T47D (cell line): ENCODE results near the gene PAFAH2.

Experiments
- DNase-seq, 2 experiments: peaks; one replicate each; pipeline versions ENCODE4 v3.0.0 to v3.0.0-alpha.2; 2011 to 2012; ENCODE audit warnings: low read depth in 1 of 2, low spot score in 1 of 2
- JUND ChIP-seq: IDR thresholded peaks from 2 replicates; pipeline ENCODE4 v1.6.1; 2012; ENCODE audit warnings: low read depth
- in situ Hi-C: cut with HindIII; loops from 2 replicates; pipeline ENCODE4 v1.10.0; 2016; ENCODE audit warnings: low sequenced_read_pairs, low pct_unique_long_range_greater_than_20kb

Gene PAFAH2

DNA sequence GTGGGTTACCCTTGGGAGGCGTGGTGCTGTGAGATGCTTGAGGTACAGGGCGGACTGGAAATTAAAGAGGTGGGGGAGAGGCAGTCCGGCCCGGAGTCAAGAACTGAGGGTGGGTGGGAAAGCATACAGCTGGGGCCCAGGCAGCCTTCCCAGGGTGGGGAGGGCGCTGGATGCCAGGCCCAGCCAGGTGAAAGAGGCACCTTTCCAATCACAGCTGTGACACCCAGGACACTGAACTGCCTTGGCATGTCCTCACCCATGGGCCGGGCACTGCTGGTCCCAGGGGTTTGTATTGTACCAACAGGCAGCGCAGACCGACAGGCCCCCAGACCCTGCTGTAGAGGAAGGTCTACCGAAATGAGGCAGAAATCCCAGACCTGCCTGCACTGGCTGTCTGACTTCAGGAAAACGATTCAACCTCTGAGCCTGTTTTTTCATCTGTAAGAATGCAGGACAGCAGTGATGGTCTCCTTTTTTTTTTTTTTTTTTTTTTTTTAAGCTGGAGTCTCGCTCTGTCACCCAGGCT, 39.0 kb upstream of the PAFAH2 start:
- no peak for TF ChIP-seq JUND
- in situ Hi-C loops, result no loop called here
- DNase-seq, result no peak

DNA sequence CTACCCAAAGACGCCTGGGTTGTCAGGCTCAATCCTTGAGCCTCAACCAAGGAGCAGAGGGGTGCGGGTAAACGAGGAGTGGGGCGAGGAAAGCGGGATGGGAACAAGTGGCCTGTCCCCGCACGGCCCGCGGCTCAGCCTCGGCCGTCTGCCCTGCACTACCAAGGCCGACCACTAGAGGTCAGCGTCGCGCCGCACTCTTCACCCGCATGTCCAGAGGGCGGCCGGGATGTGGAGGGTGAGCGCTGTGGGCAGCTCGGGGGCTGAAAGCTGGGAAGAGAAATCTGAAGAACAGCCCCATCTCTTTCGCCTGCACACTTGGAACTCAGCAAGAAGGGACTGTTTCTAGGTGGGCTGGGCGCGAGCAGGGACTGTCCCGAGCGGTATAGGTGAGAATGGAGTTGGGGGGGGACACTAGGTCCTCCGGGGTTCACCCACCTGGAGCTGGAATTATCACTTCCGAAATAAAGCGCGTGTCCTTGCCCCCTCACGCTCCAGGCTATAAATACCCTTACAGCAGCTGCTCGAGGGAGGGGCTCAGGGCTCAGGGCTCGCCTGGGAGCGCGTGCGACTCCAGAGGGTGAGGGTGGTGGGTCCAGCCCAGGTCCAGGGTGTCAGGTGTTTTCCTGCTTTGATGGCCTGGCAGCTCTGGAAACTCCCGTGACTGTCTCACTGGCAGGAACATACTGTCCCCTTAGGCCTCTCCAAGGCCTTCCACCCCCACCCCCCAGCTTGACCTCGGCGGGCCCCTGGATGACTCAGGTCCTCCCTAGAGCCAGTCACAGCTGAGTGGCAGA, 38.3 kb upstream of the PAFAH2 start:
- no peak for TF ChIP-seq JUND
- peak; percentile 72 to 74 for DNase-seq
- in situ Hi-C loops, result no loop called here

DNA sequence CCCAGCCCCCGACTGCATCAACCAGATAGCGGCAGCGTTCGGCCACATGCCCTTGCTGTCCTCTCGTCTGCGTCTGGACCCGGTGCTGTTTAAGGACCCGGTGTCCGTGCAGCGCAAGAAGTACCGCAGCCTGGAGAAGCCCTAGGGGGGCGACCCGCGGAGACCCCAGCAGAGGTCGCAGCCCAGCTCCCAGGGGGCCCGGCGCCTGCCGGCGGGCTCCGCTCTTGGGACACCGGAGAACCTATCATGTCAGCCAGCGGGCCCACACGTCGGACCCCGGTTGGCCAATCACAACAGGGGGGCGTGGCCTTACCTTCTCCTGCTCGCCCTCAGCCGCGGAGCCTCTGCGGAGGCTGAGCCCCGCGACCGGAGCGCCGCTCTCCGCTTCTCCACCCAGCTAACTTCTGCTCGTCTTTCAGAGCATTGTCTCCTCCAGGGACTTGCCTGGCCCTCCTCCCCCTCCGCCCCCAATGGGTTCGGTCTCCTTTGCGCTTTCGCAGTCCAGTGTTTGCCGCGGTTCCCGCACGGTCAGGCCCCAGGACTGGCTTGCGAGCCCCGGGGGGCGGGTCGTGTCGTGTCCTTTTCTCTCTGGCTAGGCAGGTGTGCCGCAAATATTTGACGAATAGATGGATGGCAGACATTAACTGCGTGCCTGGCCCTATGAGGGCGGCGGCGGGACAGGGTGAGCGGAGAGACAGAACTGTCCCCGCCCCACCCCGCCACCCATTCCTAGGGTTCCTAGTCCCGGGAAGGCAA, 37.5 kb upstream of the PAFAH2 start:
- TF ChIP-seq JUND, result no peak
- DNase-seq, result peak; percentile 88 to 96
- in situ Hi-C loops, result no loop called here

DNA sequence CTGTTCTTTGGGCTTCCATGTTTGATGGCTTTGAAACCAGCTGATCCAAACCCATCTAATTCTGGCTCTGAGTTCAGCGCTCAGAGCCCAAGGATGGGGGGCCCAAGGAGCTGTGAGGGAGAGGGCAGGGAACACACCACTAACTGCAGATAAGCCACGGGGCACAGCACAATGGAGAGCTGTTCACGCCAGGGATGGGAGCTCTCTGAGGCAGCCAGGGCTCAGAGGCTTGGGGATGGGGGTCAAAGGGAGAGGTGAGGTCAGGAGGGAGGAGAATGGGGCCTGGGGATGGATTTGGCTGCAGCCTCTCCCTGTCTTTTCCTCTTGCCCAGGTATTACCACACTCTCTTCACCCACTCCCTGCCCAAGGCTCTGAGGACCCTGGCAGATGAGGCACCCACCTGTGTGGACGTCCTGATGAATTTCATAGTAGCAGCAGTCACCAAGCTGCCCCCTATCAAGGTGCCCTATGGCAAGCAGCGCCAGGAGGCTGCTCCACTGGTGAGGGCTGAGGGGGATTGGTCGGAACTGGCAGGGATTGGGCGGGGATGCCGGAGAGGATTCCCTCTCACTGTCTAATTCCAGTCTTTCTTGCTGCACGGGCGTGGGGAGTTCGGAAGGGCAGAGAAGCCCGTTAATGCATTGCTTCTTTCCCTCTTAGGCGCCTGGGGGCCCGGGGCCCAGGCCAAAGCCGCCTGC, 36.8 kb upstream of the PAFAH2 start:
- no peak for TF ChIP-seq JUND
- in situ Hi-C loops, result no loop called here
- DNase-seq, result no peak

DNA sequence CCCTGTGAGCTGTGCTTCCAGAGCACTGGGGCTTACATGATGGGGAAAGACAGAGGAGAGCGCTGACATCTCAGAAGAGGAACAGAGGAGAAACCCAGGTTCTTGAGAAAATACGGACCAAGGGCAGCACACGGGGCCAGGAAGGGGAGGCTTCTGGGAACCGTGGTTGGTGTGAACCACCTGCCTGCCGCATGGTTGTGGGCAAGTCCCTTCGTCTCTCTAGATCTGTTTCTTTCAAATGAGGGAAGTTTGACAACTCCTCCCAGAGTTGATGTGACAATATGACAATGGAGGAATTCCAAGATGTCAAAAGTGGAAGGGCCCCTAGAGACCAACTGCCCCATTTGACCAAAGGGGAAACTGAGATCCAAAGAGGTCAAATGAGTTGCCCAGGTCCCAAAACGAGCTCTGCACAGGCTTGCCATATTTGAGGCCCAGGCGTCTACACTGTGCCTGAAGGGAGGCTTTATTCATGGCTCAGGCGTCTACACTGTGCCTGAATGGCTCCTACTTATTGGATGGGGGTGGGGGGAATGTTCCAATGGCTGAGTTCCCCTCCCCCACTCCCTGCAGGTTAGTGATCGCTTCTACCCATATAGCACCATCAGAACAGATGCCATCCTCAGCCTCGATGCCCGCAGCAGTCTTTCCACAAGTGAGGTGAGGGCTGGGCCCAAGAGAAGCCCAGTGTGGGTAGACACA, 34.9 kb upstream of the PAFAH2 start:
- DNase-seq, result no peak
- no peak for TF ChIP-seq JUND
- in situ Hi-C loops, result no loop called here

DNA sequence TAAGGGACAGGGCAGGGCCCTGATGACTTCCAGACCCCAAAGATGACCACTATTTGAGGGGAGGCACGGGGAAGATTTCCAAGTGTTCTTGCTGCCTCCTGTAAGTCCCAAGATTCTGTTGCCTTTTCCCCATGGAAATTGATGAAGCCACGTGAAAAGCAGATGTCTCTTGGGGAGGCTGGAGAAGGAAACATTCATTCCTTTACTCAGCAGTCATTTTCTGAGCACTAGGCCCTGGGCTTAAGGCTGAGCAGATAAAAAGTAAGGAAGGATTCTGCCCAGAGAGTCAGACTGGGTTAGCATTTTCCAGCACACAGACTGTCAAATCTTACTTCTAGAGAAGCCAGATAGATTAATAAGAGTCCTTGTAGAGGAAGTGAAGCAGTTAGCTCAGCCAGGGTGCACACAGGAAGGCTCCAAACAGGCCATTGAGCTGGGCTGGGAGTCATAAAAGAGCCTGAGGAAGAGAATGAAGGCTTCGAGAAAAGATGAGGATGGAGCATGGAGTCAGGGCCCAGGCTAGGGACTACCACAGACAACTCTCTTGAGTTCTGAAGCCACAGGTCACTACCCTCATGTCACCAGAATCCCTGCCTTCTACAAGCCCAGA, 33.9 kb upstream of the PAFAH2 start:
- in situ Hi-C loops, result no loop called here
- TF ChIP-seq JUND, result no peak
- DNase-seq, result no peak

DNA sequence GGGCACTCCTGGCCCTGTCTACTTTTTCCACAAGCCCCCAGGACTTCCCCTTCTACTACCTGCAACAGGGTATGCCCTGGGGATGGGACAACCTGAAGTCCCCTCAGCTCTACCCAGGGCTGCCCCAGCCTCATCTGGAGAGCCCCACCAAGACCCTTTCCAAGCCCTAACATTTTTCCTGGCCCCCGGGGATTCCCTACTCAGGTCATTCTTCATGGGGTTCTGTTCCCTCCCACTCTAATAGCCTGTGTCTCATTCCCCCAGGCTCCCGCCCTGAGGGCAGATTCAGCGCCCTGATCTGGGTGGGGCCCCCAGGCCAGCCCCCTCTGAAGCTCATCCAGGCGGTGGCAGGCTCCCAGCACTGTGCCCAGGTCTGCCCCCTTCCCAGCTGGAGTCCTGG, 33.3 kb upstream of the PAFAH2 start:
- TF ChIP-seq JUND, result no peak
- DNase-seq, result no peak
- in situ Hi-C loops, result no loop called here

DNA sequence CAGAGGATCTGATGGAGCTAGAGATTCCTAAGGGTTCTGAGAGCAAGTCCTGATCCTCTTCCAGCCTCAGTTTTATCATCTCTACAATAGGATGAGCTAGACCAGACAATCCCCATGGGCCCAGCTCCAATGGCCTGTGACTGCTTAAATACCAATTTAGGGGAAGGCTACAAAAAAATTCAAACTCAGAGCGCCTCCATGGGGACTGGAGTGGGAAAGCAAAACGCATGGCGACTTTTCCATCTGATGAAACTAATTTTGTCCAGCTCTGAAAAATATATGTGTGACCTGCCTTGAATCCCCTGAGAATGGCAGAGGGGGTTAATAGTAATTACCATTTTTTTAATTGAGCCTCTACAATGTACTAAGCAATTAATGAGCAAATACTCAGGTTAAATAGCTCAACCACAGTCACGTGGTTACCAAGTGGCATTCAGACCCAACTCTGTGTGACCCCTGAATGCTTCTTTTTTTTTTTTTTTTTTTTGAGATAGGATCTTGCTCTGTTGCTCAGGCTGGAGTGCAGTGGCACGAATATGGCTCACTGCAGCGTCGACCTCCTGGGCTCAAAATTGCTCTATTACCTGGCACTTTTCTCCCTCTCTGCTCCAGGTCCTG, 32.1 kb upstream of the PAFAH2 start:
- TF ChIP-seq JUND, result no peak
- DNase-seq, result no peak
- in situ Hi-C loops, result no loop called here

DNA sequence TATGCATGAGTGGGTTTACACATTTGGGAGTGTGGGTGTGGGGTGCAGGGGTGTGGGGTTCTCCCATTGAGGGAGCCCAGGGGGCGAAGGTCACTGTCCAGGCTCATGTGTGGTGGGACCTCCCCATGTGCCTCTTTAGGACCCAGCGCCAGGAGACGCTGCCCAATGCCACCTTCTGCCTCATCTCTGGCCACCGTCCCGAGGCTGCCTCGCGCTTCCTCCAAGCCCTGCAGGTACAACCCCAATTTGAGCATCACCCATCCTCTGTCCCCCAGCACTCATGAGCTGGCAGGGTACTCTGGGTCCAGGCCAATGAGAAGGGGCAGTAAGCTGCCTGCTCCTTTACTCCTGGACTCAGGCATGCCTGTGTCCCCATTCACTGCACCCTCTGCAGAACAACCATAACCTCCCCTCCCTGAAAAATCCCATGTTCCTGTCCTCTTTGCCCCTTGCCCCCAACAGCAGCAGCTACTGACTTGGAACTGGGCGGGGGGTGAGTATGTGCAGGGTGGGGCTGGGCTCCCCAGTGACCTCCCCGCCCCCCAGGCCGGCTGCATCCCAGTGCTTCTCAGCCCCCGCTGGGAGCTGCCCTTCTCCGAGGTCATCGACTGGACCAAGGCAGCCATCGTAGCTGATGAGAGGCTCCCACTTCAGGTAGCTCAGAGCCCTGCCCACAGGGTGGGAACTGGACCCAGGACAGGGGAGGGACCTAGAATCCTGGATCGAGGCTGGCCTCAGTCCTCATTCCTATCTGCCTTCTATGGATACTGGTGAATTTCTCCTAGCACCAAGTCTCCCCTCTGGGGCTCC, 31.4 kb upstream of the PAFAH2 start:
- no peak for TF ChIP-seq JUND
- in situ Hi-C loops, result no loop called here
- DNase-seq, result no peak

DNA sequence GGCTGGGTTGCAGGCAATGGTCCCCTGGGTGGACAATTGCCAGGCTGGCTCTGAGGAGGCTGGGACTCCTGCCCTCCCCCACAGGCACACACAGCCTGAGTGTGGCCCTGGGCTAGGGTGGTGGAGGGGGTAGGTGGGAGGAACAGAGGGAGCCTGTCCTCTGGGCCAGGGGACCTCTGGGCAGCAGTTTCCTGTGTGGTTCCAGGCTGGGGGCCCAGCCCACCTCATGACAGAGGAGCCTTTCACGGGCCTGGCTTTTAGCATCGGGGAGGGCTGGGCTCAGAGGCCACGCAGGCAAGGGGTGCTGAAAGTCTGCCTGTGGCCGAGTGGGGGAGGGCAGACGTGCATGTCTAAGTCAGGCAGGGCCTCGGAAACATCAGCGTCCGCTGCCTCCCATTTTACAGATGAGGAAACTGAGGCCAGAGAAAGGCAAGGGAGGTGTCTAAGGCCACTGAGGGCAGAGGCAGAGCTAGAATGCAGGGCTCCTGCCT, 30.7 kb upstream of the PAFAH2 start:
- in situ Hi-C loops, result no loop called here
- no peak for TF ChIP-seq JUND
- no peak for DNase-seq

DNA sequence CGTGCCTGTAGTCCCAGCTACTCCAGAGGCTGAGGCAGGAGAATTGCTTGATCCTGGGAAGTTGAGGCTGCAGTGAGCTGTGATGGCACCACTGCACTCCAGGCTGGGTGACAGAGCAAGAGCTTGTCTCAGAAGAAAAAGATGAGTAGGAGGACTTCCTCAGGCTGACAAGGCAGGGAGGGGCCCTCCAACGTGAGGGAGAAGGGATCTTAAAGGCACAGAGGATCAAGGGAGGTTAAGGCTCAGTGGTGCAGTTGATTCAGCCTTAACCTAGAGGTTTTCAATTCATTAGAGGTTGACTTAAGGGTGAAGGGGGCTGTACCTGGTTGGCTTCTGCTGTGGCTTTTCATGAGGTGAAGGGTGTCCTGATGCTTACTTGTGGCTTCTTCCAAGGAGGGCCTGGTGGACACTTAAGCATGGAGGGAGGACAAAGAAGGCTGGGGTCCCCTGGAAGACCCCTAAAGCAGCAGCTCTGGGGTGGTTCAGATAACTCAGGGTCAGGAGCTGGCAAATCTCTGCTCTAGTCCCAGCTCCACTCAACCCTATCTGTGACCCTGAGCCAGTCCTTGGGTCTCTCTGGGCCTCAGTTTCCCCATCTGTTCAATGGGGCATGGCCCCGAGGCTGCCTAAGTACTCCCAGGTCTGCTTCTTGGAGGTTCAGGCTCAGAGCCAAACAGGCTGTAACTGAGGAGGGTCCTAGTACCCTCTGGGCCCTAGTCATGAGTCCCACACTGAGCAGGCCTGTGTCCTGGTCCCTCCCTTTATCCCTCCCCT, 30.0 kb upstream of the PAFAH2 start:
- in situ Hi-C loops, result no loop called here
- no peak for TF ChIP-seq JUND
- no peak for DNase-seq
